ENCODE measurements around the gene B4GALT6.

The B4GALT6 gene

GRCh38 chr18:31618801-31619200 is 65.6 kb downstream of the B4GALT6 start:
- no peak overlapping the region for H3K4me3 ChIP-seq (ENCODE audit: control insufficient read depth, low read depth, low read length)
- DNase-seq (ENCODE audit: low read depth): no peak
- TF ChIP-seq, protein P1, sequence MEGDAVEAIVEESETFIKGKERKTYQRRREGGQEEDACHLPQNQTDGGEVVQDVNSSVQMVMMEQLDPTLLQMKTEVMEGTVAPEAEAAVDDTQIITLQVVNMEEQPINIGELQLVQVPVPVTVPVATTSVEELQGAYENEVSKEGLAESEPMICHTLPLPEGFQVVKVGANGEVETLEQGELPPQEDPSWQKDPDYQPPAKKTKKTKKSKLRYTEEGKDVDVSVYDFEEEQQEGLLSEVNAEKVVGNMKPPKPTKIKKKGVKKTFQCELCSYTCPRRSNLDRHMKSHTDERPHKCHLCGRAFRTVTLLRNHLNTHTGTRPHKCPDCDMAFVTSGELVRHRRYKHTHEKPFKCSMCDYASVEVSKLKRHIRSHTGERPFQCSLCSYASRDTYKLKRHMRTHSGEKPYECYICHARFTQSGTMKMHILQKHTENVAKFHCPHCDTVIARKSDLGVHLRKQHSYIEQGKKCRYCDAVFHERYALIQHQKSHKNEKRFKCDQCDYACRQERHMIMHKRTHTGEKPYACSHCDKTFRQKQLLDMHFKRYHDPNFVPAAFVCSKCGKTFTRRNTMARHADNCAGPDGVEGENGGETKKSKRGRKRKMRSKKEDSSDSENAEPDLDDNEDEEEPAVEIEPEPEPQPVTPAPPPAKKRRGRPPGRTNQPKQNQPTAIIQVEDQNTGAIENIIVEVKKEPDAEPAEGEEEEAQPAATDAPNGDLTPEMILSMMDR (IDR thresholded peaks at IDR 0.05; ENCODE audit: control insufficient read depth, insufficient read depth, low read depth, low read length, missing control alignments): no peak

DNA sequence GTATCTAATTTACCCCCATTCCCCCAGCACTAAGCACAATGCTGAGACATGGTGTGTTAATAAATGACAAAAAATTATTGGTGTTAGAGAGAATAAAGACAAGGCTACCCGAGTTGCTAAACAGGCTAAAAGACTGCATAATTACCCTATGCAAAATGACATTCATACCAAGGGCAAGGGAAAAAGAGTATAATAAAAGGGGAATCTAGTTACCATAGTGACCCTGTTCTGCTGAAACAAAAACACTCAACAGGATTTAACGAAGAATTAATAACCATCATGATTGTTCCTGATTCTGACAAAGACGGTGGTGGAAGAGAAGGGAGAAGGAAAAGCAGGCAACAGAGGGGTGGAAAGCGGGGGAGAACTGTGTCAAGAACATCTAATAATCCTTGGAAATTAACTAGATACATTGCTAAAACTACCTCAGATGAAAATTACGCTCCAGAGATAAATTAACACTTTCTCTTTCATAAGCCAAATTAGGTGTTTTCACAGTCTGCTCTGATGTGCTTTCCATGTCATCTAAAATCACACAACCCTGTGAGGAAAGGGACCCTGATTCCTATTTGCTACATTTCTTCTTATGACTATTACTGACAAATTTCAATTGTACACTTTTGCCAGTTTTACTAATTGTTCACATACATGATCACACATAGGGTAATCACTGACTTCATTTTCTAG is 67.2 kb downstream of the B4GALT6 start:
- TF ChIP-seq, protein P1 (IDR thresholded peaks at IDR 0.05; ENCODE audit: control insufficient read depth, insufficient read depth, low read depth, low read length, missing control alignments): no peak
- DNase-seq (ENCODE audit: low read depth): no peak
- no peak overlapping the region for H3K4me3 ChIP-seq (ENCODE audit: control insufficient read depth, low read depth, low read length)

- TF ChIP-seq, protein P1 (IDR thresholded peaks at IDR 0.05; ENCODE audit: control insufficient read depth, insufficient read depth, low read depth, low read length, missing control alignments): no peak
- no peak for DNase-seq (ENCODE audit: low read depth)
- H3K4me3 ChIP-seq (ENCODE audit: control insufficient read depth, low read depth, low read length): no peak overlapping the region
Measured at GRCh38 chr18:31616586-31616985, 67.8 kb downstream of the B4GALT6 start.

GRCh38 chr18:31614044-31614443 is 70.3 kb downstream of the B4GALT6 start:
- no peak overlapping the region for H3K4me3 ChIP-seq (ENCODE audit: control insufficient read depth, low read depth, low read length)
- DNase-seq (ENCODE audit: low read depth): no peak
- TF ChIP-seq, protein P1 (IDR thresholded peaks at IDR 0.05; ENCODE audit: control insufficient read depth, insufficient read depth, low read depth, low read length, missing control alignments): no peak

DNA sequence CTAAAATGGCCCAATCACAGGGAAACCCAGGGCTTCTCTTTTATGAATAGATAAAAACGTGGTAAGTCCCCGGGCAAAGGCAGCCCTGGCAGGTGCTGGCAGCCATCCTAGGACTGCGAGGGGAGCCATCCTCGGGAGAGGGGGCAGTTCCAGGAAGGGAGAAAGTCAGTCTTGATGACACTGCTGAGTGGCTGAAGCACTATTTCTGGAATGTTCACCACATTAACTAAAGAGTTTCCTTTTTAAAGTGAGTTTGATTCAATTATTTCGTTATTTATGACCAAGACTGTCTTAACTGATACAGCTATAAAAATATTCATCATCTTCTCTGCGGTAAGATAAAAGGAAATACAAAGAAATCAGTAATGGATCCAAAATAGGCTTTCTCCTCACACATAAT is 72.3 kb downstream of the B4GALT6 start:
- no peak overlapping the region for H3K4me3 ChIP-seq (ENCODE audit: control insufficient read depth, low read depth, low read length)
- DNase-seq (ENCODE audit: low read depth): no peak
- TF ChIP-seq, protein P1 (IDR thresholded peaks at IDR 0.05; ENCODE audit: control insufficient read depth, insufficient read depth, low read depth, low read length, missing control alignments): no peak

DNA sequence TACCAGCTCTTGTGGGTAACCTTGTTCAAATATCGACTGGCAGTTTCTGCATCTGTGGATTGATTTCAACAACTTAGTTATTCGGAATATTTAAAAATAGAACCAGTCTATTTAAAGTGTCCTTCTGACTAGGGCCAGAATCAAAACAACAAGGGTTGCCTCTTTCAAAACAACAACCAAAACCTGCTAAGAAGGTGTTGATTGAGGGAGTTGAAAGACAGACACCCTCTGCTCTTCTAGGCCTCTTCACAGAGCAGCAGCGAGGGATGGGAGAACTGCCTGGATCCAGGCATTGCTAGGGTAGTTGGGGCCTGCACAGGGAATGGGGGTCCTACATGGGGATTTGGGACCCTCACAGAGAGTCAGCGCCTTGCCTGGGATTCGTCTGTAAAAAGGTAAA is 72.9 kb downstream of the B4GALT6 start:
- no peak for DNase-seq (ENCODE audit: low read depth)

More for the DNA sequence above, 72.9 kb downstream of the B4GALT6 start:
- no peak overlapping the region for H3K4me3 ChIP-seq (ENCODE audit: control insufficient read depth, low read depth, low read length)
- TF ChIP-seq, protein P1 (IDR thresholded peaks at IDR 0.05; ENCODE audit: control insufficient read depth, insufficient read depth, low read depth, low read length, missing control alignments): no peak

Measured in AG09309 (cell line).